HG03025 (cell line): ENCODE results near the gene SEMA7A.
A peak's percentile ranks its signal among the peaks of the same experiment; 100 is the strongest.
"Not testable (repeated sequence)": the region's sequence is repeated elsewhere in the genome, so short reads cannot be mapped to it uniquely, and the experiment has no call there.

ENCODE experiments used
- ATAC-seq: cut with Tn5 transposase; IDR thresholded peaks from one replicate; pipeline ENCODE4 v1.9.1; 2021; ENCODE audit warnings: mild to moderate bottlenecking, moderate library complexity; ENCODE audit not compliant: unreplicated experiment, low FRiP score

Gene SEMA7A

DNA sequence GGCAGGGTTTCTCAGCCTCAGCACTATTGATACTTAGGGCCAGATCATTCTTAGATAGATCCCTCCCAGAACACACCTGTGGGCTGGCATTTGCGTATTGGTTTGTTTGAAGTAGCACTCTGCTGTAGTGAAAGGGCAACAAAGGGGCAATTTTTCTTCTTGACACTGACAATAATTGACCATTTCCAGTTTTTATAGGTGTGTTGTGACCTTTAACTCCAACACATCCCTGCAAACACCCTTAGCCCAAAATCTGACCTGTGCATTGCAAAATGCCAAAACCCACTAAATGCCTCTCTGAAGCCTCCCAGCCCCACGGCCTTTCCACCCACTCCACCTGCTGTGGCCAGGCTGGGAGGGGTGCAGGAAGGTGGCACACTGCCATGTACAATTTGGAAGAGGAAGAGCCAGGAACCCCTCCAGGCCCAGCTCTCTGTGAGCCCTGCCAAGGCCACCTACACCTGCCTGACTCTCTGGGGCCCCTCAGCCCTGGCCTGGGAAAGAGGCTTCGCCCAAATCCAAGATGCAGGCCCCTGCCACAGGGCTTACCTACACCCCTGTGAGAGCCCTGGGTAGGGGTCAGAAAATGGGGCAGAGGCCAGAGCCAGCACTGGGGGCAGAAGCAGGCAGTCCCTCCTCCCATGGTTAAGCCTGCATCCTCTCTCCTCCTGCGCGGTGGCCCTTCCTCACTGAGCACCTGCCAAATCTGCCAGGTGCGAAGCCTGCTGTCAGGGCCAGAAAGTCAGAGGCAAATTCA is 56.8 kb downstream of the SEMA7A start:
- ATAC-seq, result no peak

GRCh38 chr15:74376226-74376625 is 57.5 kb downstream of the SEMA7A start:
- no peak for ATAC-seq

GRCh38 chr15:74375303-74375693 is 58.5 kb downstream of the SEMA7A start:
- no peak for ATAC-seq

GRCh38 chr15:74374648-74375302 is 59.0 kb downstream of the SEMA7A start:
- ATAC-seq, result peak; percentile 9

DNA sequence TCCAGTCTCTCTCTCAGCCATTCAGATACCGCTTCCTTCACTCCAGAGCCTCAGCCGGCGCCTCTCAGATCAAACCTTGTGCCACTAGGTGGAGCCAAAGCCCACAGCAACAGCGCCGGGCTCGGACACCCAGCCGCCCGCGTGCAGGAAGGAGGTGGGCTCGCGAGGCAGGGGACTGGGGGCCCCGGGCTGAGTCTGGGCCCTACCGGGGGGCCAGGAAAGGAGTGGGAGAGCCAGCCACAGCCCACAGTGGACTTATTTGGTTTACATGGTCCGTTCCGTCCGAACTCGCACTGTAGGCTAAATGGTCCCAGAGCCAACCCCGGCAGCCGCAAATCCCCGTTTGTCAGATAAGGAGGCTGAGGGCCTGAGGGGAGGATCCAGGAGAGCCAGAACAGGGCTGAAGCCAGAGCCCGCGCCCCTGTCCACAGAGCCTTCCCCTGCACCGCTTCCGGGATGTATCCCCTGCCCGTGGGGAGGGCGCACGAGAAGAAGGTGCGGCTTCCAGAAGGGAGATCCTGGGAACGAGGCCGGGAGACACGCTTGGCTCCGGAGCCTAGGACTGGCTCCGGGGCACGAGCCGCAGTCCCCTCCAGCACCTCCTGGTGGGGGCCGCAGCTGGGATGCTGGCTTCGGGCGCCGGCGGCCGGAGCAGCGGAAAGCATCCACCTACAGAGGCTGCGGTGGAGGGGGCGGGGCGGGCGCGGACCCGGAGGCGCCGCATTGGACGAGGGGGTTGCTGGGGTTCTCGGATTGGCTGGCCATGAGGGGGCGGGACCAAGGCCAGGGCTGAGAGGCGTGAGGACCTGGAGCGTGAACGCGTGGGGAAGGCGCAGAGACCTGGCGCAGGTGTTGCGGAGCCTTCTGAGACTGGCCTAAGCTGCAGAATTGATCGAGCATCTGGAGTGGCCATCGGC is 59.8 kb downstream of the SEMA7A start:
- peak; percentile 74 for ATAC-seq

DNA sequence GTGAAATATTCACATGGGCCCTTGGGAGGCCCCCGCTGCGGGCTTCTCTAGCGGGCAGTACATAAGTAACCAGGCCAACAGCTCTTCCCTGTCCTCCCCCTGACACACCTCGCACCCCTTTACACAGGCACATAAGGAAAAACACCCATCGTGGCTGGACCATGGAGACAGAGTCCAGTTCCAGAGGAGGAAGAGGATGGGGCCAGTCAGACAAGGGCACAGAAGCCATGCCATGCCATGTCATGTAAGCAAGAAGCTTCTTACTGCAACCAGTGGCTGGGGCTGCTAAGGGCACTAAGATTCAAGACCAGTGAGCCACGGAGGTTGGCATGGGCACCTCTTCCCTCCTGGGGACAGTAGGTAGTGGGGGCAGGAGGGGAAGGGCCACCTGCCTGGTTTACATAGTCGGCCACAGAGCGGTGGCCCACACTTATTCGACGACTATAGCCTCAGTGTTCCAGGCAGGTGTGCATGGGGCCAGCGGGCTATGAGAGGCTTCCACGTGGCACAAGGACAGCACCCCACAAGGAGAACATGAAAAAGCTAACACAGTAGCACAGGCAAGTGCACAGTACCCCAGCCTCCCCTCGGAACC is 60.6 kb downstream of the SEMA7A start:
- no peak for ATAC-seq

- ATAC-seq, result no peak
Observed at GRCh38 chr15:74370471-74370870, 63.3 kb downstream of the SEMA7A start.

- ATAC-seq, result no peak
Observed at GRCh38 chr15:74369756-74370155, 64.0 kb downstream of the SEMA7A start.

DNA sequence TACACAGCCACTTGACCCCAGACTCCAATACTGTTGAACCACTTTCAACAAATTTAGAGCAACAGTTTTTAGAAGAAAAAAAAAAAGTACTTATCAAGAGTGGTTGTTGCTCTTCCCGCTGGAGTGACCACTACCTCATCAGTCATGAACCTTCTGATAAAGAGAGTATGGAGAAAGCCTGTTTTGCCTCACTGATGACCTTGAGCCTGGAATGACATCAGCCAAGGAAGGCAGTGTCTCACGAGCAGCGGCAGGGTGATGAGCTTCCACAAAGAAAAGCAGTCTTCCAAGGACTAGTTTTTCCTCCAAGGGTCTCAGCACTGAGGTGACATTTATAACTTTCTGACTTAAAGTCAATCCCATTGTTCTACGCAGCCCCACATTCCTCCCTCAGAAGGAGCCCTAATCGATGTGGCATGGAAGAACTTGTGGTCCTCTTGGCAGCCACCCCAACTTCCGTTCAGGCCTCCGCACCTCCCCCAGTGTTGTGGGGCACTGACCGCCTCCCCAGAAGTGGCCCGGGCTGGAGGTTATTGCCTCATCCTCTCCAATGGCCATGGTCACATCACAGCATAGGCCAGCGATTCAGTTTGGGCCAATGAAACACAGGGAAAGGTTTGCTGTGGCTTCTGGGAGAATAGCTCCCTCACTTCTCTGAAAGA is 64.5 kb downstream of the SEMA7A start:
- no peak for ATAC-seq

DNA sequence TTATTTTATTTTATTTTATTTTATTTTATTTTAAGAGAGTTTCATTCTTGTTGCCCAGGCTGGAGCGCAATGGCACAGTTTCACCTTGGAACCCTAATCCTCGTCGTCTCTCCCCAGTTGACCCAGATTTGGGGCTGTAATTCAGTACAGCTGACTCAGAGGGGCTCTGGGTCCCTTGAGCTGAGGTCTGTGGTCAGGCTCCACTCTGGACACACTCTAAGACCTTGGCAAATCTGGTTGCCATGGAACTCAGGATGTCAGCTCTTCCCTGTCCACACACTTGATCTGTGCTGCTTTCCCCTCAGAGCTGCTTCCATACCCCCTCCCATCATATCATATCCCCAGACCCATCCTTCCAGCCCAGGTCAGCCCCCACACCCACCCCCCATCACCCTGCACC is 65.6 kb downstream of the SEMA7A start:
- no peak for ATAC-seq

DNA sequence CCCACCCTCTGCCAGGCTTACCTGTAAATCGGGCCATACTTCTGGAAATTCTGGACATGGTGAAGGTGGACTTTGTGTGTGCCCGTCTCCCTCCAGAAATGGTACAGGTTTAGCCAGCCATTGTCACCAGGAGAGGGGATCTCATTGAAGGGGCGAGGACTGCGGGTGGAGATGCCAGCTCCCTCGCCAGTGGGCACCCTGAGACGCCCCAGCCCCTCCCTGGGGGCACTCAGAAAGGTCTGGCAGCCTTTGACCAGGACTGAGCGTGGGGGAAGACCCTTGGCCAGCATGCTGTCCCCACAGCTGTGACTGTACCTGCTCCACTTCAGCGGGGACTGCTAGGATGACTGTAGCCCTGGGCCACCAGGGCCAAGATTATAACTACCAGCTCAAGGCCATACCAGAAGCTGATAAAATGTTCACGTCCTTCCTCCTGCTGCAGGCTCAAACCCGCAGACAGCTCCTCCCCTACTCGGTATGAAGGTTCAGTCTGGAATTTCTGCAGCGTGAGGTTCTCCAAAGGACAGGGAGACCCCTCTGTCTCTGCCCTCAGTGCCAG is 66.4 kb downstream of the SEMA7A start, which contains the start of gene CYP11A1:
TSS of gene CYP11A1 (minus strand) at position 351 of the 559 bp plus-strand sequence. CDS start at position 290, 61 bp downstream.
- no peak for ATAC-seq

- no peak for ATAC-seq
Observed at GRCh38 chr15:74365598-74366445, 67.9 kb downstream of the SEMA7A start.

DNA sequence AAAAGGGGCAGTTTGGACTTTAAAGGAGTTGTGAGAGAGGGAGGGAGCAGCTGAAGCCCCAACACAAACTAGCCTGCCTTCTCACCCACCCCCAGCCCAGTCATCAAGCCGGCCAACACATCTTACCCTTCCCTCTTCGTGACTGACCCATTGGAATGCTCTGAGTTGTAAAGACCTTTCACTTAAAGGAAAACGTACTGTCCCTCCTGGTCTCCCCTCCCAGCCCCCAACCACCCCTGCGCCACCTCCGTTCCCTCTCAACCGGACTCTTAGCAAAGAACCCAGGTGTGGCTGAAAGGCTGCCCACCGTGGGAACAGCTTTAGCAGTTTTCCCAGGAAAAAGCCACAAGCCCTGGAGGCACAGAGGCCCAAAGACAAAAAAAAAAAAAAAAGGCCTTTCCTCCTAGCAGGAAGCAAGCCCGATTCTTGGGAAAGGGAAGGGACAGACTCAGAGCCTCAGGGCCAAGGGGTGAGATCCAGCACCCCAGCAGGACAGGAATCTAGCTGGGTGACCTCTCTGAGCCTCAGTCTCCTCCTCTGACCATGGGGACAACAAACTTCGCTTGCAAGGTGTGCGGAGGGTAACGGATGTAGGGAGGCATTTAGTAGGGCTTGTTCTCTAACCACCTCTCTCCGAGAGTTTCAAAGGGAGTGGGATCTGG is 68.7 kb downstream of the SEMA7A start:
- ATAC-seq, result no peak

DNA sequence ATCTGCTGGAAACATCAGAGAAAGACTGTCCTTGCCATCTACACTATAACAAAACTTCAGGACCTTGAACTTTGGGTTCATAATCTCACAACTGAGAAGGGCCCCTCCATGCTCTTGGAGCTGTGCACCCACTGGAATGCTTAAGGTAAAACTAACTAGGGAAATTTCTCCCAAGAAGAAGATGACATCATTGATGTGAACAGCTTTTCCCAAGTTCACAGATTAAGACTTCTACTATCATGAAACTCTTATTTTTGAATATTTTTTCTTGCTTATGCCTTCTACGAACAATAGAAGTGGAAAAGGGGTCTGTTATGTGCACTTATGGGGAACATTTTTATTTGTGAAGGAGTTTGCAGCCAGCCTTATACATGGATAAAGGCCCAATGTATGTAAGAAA is 71.3 kb downstream of the SEMA7A start:
- no peak for ATAC-seq

DNA sequence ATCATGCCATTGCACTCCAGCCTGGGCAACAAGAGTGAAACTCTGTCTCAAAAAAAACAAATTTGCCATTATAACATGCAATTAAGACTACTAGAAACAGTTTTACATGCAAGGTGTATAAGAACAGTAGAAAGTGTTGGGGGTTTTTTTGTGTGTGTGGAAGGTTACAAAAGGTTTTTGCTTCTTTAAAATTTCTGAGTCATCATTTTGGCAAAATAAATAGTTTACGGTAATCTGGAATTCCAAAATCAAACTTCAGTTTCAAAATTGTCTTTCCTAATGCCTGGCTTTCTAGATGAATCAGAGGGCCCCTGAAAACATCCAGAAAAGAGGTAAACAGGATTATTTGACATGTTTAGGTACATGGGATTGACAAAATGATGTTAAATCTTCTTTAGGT is 72.9 kb downstream of the SEMA7A start:
- not testable (repeated sequence) for ATAC-seq

GRCh38 chr15:74359376-74359775 is 74.4 kb downstream of the SEMA7A start:
- not testable (repeated sequence) for ATAC-seq
